Prostate gland (tissue), 2 donors: ENCODE data around the gene TMEM91. TPM values are rescaled to one million over a fixed set of nuclear protein-coding genes. Genes with fewer than 3 reads are reported as not detected.
"Not testable (repeated sequence)": the region's sequence is repeated elsewhere in the genome, so short reads cannot be mapped to it uniquely, and the experiment has no call there.

ENCODE experiments used
- DNase-seq: peaks from one replicate; pipeline ENCODE4 v3.0.0-alpha.2; 2019; ENCODE audit warnings: low spot score
- H3K27ac ChIP-seq, 2 donors: fragments of 200-600 bp; sonication (generic); 2 replicates each; pipeline ENCODE4 v1.5.1; 2017 to 2019
- H3K27me3 ChIP-seq: fragments of 200-600 bp; sonication (generic); replicated peaks from 2 replicates; pipeline ENCODE4 v1.5.1; 2019; ENCODE audit not compliant: insufficient read depth
- H3K36me3 ChIP-seq, 2 donors: fragments of 200-600 bp; sonication (generic); 1 replicate in 1 of 2; 2 replicates in 1 of 2; pipeline versions ENCODE4 v1.5.1 to v1.8.1; 2017 to 2019
- H3K4me1 ChIP-seq: fragments of 200-600 bp; sonication (generic); replicated peaks from 2 replicates; pipeline ENCODE4 v1.5.1; 2019
- H3K4me3 ChIP-seq, 2 donors: fragments of 200-600 bp; sonication (generic); 2 replicates each; pipeline ENCODE4 v1.5.1; 2017 to 2019
- H3K9me3 ChIP-seq: fragments of 200-600 bp; sonication (generic); 2 replicates; pipeline ENCODE4 v1.5.1; 2017
- CTCF ChIP-seq, 4 experiments: fragments of 200-600 bp in 2 of 4; fragments of 450-650 bp in 2 of 4; sonication (generic) in 2 of 4; IDR thresholded peaks; 1 replicate in 3 of 4; 2 replicates in 1 of 4; pipeline ENCODE4 v1.5.1; 2016 to 2019; ENCODE audit warnings: antibody characterized with exemption in 4 of 4, mild to moderate bottlenecking in 2 of 4, moderate library complexity in 2 of 4
- POLR2A ChIP-seq: fragments of 450-650 bp; IDR thresholded peaks from one replicate; pipeline ENCODE4 v1.6.1; 2016; ENCODE audit warnings: antibody characterized with exemption, mild to moderate bottlenecking
- POLR2AphosphoS5 ChIP-seq: sonication (generic); formaldehyde crosslinking; IDR thresholded peaks from one replicate; pipeline ENCODE4 v1.6.1; 2017; ENCODE audit warnings: antibody characterized with exemption
- WGBS: methylation state at CpG from one replicate; pipeline ENCODE4 v1.1.5; 2018; 5-methylcytosine and 5-hydroxymethylcytosine counted together
- intact Hi-C: fragments of 100-400 bp; cut with DNase I; formaldehyde crosslinking; loops from one replicate; pipeline ENCODE4 v1.14.2; 2022
- total RNA-seq, 2 donors: library from RNA; depleted of rRNA; stranded (reverse); fragments of >200 nt; gene quantifications; one replicate each; pipeline ENCODE4 v1.1.0, GENCODE V29; 2016

Gene TMEM91
- total RNA-seq, 2 donors from 2014 or later: 15.7 to 19.7 TPM

- H3K9me3 ChIP-seq: no peaks in the 10 kb centered on the region
- no peaks in the 10 kb centered on the region for H3K36me3 ChIP-seq
- H3K27ac ChIP-seq: no peak overlapping the region
- TF ChIP-seq POLR2AphosphoS5: no peak
- TF ChIP-seq CTCF (IDR thresholded peaks at IDR 0.05): no peak
- TF ChIP-seq POLR2A: no peak
- no peaks in the 10 kb centered on the region for H3K4me1 ChIP-seq
- 100% methylated on average over 2 of the region's 2 CpGs for WGBS
- no peak overlapping the region for H3K4me3 ChIP-seq
- H3K27me3 ChIP-seq: no peaks in the 10 kb centered on the region
- DNase-seq: no peak
- intact Hi-C loops: no loop called here
Observed at GRCh38 chr19:41369769-41370168, 6.6 kb upstream of the TMEM91 start.

GRCh38 chr19:41371119-41371518, 5.2 kb upstream of the TMEM91 start:
- H3K4me1 ChIP-seq, H3K9me3 ChIP-seq, intact Hi-C loops, H3K27ac ChIP-seq, DNase-seq, H3K27me3 ChIP-seq, H3K36me3 ChIP-seq, H3K4me3 ChIP-seq: not testable (repeated sequence)
- WGBS: 72% methylated on average over 5 of the region's 5 CpGs

- WGBS: 95% methylated on average over 8 of the region's 8 CpGs
- Histone ChIP-seq H3K36me3 (no peaks in the 10 kb centered on the region), H3K9me3 (no peaks in the 10 kb centered on the region), H3K27me3 (no peaks in the 10 kb centered on the region), H3K4me1 (no peaks in the 10 kb centered on the region), H3K27ac (no peak overlapping the region), H3K4me3 (no peak overlapping the region)
- TF ChIP-seq POLR2AphosphoS5 (no peak), CTCF (IDR thresholded peaks at IDR 0.05) (no peak), POLR2A (no peak)
- DNase-seq: no peak
- intact Hi-C loops: no loop called here
Observed at GRCh38 chr19:41371541-41371940, 4.8 kb upstream of the TMEM91 start.

GRCh38 chr19:41372501-41372900, 3.8 kb upstream of the TMEM91 start:
- H3K4me1 ChIP-seq: no peaks in the 10 kb centered on the region
- no peak for TF ChIP-seq POLR2A
- 70% methylated on average over 2 of the region's 2 CpGs for WGBS
- no peak overlapping the region for H3K4me3 ChIP-seq
- H3K9me3 ChIP-seq: no peaks in the 10 kb centered on the region
- intact Hi-C loops: no loop called here
- H3K27me3 ChIP-seq: no peaks in the 10 kb centered on the region
- DNase-seq: no peak
- no peaks in the 10 kb centered on the region for H3K36me3 ChIP-seq
- H3K27ac ChIP-seq: no peak overlapping the region

- Histone ChIP-seq H3K9me3 (no peaks in the 10 kb centered on the region), H3K36me3 (no peaks in the 10 kb centered on the region), H3K27me3 (no peaks in the 10 kb centered on the region), H3K4me1 (no peaks in the 10 kb centered on the region), H3K4me3 (no peak overlapping the region), H3K27ac (no peak overlapping the region)
- DNase-seq: peak; percentile 47
- intact Hi-C loops: no loop called here
- 11% methylated on average over 12 of the region's 12 CpGs for WGBS
- peak; percentile 54 for TF ChIP-seq POLR2AphosphoS5
- no peak for TF ChIP-seq CTCF (IDR thresholded peaks at IDR 0.05)
Observed at GRCh38 chr19:41373993-41374392, 2.3 kb upstream of the TMEM91 start.

- intact Hi-C loops: no loop called here
- TF ChIP-seq POLR2AphosphoS5 (no peak), CTCF (IDR thresholded peaks at IDR 0.05) (no peak), POLR2A (no peak)
- WGBS: 64% methylated on average over 8 of the region's 8 CpGs
- no peaks in the 10 kb centered on the region for H3K27me3 ChIP-seq
- DNase-seq: no peak
- H3K4me3 ChIP-seq: peak overlapping the region; percentile 38 to 44
- H3K27ac ChIP-seq: peak overlapping the region; percentile 64 to 77
- H3K36me3 ChIP-seq: no peaks in the 10 kb centered on the region
- H3K4me1 ChIP-seq: no peaks in the 10 kb centered on the region
- H3K9me3 ChIP-seq: no peaks in the 10 kb centered on the region
Observed at GRCh38 chr19:41376998-41377365, 649 bp downstream of the TMEM91 start.
